BE2C (cell line): ENCODE measurements around the gene PLXND1.

Experiments
- DNase-seq: peaks from one replicate; pipeline ENCODE4 v3.0.0-alpha.2; 2020
- H3K27me3 ChIP-seq: fragments of 250-450 bp; sonication (Bioruptor Pico); 2 replicates; pipeline ENCODE4 v1.5.1; 2020; ENCODE audit warnings: mild to moderate bottlenecking
- H3K36me3 ChIP-seq: fragments of 250-450 bp; sonication (Bioruptor Pico); 2 replicates; pipeline ENCODE4 v1.5.1; 2020; ENCODE audit warnings: mild to moderate bottlenecking
- H3K4me1 ChIP-seq: fragments of 250-450 bp; sonication (Bioruptor Pico); 2 replicates; pipeline ENCODE4 v1.5.1; 2020
- H3K4me3 ChIP-seq: 2 replicates; pipeline ENCODE4 v1.5.1; 2011; ENCODE audit warnings: low read depth, low read length
- H3K9me3 ChIP-seq: fragments of 250-450 bp; sonication (Bioruptor Pico); 2 replicates; pipeline ENCODE4 v1.5.1; 2020
- CTCF ChIP-seq: IDR thresholded peaks from 2 replicates; pipeline ENCODE4 v1.5.1; 2012; ENCODE audit warnings: mild to moderate bottlenecking, low read depth, low read length

Gene PLXND1

GRCh38 chr3:129514563-129514962 lies 91.9 kb downstream of the PLXND1 start:
- no peaks in the 10 kb centered on the region for H3K4me1 ChIP-seq
- H3K9me3 ChIP-seq, result no peaks in the 10 kb centered on the region
- no peak overlapping the region for H3K4me3 ChIP-seq
- no peaks in the 10 kb centered on the region for H3K27me3 ChIP-seq
- no peaks in the 10 kb centered on the region for H3K36me3 ChIP-seq
- no peak for DNase-seq
- no peak for TF ChIP-seq CTCF

- no peak for DNase-seq
These were observed 92.4 kb downstream of the PLXND1 start for GRCh38 chr3:129514110-129514509.

GRCh38 chr3:129513705-129514104 lies 92.8 kb downstream of the PLXND1 start:
- no peak for TF ChIP-seq CTCF
- Histone ChIP-seq H3K9me3 (no peaks in the 10 kb centered on the region), H3K4me3 (no peak overlapping the region), H3K4me1 (no peaks in the 10 kb centered on the region), H3K36me3 (no peaks in the 10 kb centered on the region), H3K27me3 (no peaks in the 10 kb centered on the region)
- DNase-seq, result no peak

More at GRCh38 chr3:129514110-129514509, 92.4 kb downstream of the PLXND1 start:
- Histone ChIP-seq H3K4me3 (no peak overlapping the region), H3K27me3 (no peaks in the 10 kb centered on the region), H3K4me1 (no peaks in the 10 kb centered on the region), H3K9me3 (no peaks in the 10 kb centered on the region), H3K36me3 (no peaks in the 10 kb centered on the region)
- no peak for TF ChIP-seq CTCF

GRCh38 chr3:129512595-129512994 lies 93.9 kb downstream of the PLXND1 start:
- H3K4me3 ChIP-seq, result no peak overlapping the region
- H3K36me3 ChIP-seq, result no peaks in the 10 kb centered on the region
- no peak for DNase-seq
- no peaks in the 10 kb centered on the region for H3K27me3 ChIP-seq
- H3K4me1 ChIP-seq, result peaks cover 2% of the 10 kb centered on the region; the same call in 1 of the 2 replicates
- no peak for TF ChIP-seq CTCF
- H3K9me3 ChIP-seq, result no peaks in the 10 kb centered on the region

- no peaks in the 10 kb centered on the region for H3K9me3 ChIP-seq
- no peaks in the 10 kb centered on the region for H3K27me3 ChIP-seq
- no peak overlapping the region for H3K4me3 ChIP-seq
- no peaks in the 10 kb centered on the region for H3K36me3 ChIP-seq
- no peak for TF ChIP-seq CTCF
- H3K4me1 ChIP-seq, result peaks cover 30% of the 10 kb centered on the region
- DNase-seq, result peak; percentile 45
These were observed 99.2 kb downstream of the PLXND1 start for GRCh38 chr3:129507181-129507831.

GRCh38 chr3:129506231-129506742 lies 100.2 kb downstream of the PLXND1 start:
- H3K4me1 ChIP-seq, result peaks cover 30% of the 10 kb centered on the region
- no peak for TF ChIP-seq CTCF
- H3K9me3 ChIP-seq, result no peaks in the 10 kb centered on the region
- H3K4me3 ChIP-seq, result no peak overlapping the region
- no peak for DNase-seq
- no peaks in the 10 kb centered on the region for H3K27me3 ChIP-seq
- no peaks in the 10 kb centered on the region for H3K36me3 ChIP-seq
